OCI-LY1 (cell line): ENCODE measurements around the gene FKBP6.

Experiments
- H2AFZ ChIP-seq: fragments of 200-600 bp; sonication (generic), shearing (Covaris generic); 2 replicates; pipeline ENCODE4 v1.6.0; 2014; ENCODE audit warnings: antibody characterized with exemption, mild to moderate bottlenecking, low read length
- H3F3A ChIP-seq: fragments of 200-600 bp; sonication (generic), shearing (Covaris generic); 2 replicates; pipeline ENCODE4 v1.6.0; 2014; ENCODE audit warnings: mild to moderate bottlenecking, antibody characterized with exemption, low read length, moderate library complexity; ENCODE audit not compliant: insufficient read depth
- H3K27ac ChIP-seq: fragments of 200-600 bp; sonication (generic); 2 replicates; pipeline ENCODE4 v1.5.1; 2014; ENCODE audit warnings: low read length, mixed run types, mild to moderate bottlenecking, low read depth; ENCODE audit not compliant: poor library complexity, severe bottlenecking
- H3K27me3 ChIP-seq: fragments of 200-600 bp; sonication (generic); 2 replicates; pipeline ENCODE4 v1.6.0; 2014; ENCODE audit warnings: antibody characterized with exemption, mild to moderate bottlenecking, low read length, moderate library complexity; ENCODE audit not compliant: insufficient read depth
- H3K36me3 ChIP-seq: fragments of 200-600 bp; sonication (generic); 2 replicates; pipeline ENCODE4 v1.6.1; 2014; ENCODE audit warnings: mild to moderate bottlenecking, antibody characterized with exemption, low read length, moderate library complexity, mixed read lengths; ENCODE audit not compliant: insufficient read depth
- H3K4me1 ChIP-seq: fragments of 200-600 bp; sonication (generic); 2 replicates; pipeline ENCODE4 v1.5.1; 2014; ENCODE audit warnings: mild to moderate bottlenecking, low read length, moderate library complexity; ENCODE audit not compliant: insufficient read depth, severe bottlenecking
- H3K4me2 ChIP-seq: fragments of 200-600 bp; sonication (generic), shearing (Covaris generic); 2 replicates; pipeline ENCODE4 v1.6.1; 2014; ENCODE audit warnings: low read length
- H3K4me3 ChIP-seq: fragments of 200-600 bp; sonication (generic); 2 replicates; pipeline ENCODE4 v1.5.1; 2014; ENCODE audit warnings: low read length, low read depth, mild to moderate bottlenecking, mixed read lengths; ENCODE audit not compliant: poor library complexity, severe bottlenecking
- H3K79me2 ChIP-seq: fragments of 200-600 bp; shearing (Covaris generic); 2 replicates; pipeline ENCODE4 v1.6.1; 2016; ENCODE audit warnings: mixed run types, low read length, mixed read lengths; ENCODE audit not compliant: insufficient read depth
- H3K9ac ChIP-seq: fragments of 200-600 bp; sonication (generic), shearing (Covaris generic); 2 replicates; pipeline ENCODE4 v1.6.1; 2014; ENCODE audit warnings: mild to moderate bottlenecking, low read length, mixed read lengths
- H3K9me2 ChIP-seq: fragments of 200-600 bp; sonication (generic), shearing (Covaris generic); 2 replicates; pipeline ENCODE4 v1.6.1; 2014; ENCODE audit warnings: low read depth, mild to moderate bottlenecking, low read length, mixed read lengths
- H3K9me3 ChIP-seq: fragments of 200-600 bp; shearing (Covaris generic); 2 replicates; pipeline ENCODE4 v1.6.1; 2014; ENCODE audit warnings: low read length, mixed read lengths
- H4K20me1 ChIP-seq: fragments of 200-600 bp; sonication (generic), shearing (Covaris generic); 2 replicates; pipeline ENCODE4 v1.6.0; 2016; ENCODE audit warnings: mild to moderate bottlenecking, low read length; ENCODE audit not compliant: insufficient read depth
- CTCF ChIP-seq: fragments of 200-600 bp; sonication (generic), shearing (Covaris generic); IDR thresholded peaks from 2 replicates; pipeline ENCODE4 v1.5.1; 2017; ENCODE audit warnings: mild to moderate bottlenecking, antibody characterized with exemption, low read length, moderate library complexity, mixed read lengths
- EZH2 ChIP-seq: fragments of 200-600 bp; sonication (generic), shearing (Covaris generic); IDR thresholded peaks from 2 replicates; pipeline ENCODE4 v1.8.0; 2017; ENCODE audit warnings: borderline replicate concordance, mixed run types, mild to moderate bottlenecking, antibody characterized with exemption, low read length, moderate library complexity, mixed read lengths

Gene FKBP6

DNA sequence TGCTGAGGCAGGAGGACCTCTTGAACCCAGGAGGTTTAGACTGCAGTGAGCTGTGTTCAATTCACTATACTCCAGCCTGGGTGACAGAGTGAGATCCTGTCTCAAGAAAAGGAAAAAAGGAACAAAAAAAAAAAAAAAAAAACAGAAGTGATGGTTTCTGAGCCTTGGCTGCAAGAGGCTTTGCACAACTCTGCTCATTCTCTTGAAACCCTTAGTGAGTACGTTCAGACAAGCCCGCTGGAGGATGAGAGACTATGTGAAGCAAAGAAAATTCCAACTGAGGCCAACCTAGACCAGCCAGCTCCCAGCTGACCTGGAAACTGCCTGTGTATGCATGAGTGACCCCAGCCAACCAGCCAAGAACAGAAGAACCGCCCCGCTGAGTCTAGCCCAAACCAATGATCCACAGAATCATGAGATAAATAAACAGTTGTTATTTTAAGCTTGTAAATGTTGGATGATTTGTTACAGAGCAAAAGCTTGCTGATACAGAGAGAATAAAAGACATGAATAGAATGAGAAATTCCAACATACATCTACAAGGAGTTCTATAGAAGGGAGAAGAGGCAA, 55.1 kb downstream of the FKBP6 start:
- no peak overlapping the region for H2AFZ ChIP-seq
- H3K9me3 ChIP-seq: peaks cover 16% of the 10 kb centered on the region
- no peaks in the 10 kb centered on the region for H3K4me1 ChIP-seq
- H3K79me2 ChIP-seq: no peaks in the 10 kb centered on the region
- no peak overlapping the region for H3K27ac ChIP-seq
- no peak overlapping the region for H3K4me3 ChIP-seq
- TF ChIP-seq CTCF (no peak), EZH2 (no peak)
- H3K4me2 ChIP-seq: no peak overlapping the region
- H3F3A ChIP-seq: no peaks in the 10 kb centered on the region
- H3K9me2 ChIP-seq: no peaks in the 10 kb centered on the region
- no peaks in the 10 kb centered on the region for H4K20me1 ChIP-seq
- no peak overlapping the region for H3K9ac ChIP-seq
- H3K36me3 ChIP-seq: no peaks in the 10 kb centered on the region
- peaks cover 7% of the 10 kb centered on the region; the same call in 1 of the 2 replicates for H3K27me3 ChIP-seq

DNA sequence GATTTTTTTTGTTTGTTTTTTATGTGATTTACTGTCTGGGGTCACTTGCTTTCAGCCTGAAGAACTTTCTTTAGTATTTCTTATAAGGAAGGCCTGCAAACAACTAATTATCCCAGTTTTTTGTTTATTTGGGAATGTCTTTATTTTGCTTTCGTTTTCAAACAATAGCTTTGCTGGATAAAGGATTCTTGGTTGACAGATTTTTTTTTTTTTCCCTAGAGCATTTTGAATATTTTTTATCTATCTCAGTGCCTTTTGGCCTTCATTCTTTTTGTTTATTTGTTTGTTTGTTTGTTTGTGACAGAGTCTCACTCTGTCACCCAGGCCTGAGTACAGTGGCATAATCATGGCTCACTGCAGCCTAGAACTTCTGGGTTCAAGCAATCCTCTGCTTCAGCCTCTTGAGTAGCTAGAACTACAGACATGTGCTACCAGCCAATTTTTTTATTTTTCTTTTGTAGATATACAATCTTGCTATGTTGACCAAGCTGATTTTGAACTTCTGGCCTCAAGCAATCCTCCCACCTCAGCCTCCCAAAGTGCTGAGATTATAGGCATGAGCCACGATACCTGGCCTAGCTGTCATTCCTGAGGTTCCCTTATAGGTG, 59.4 kb downstream of the FKBP6 start:
- H3K4me1 ChIP-seq: no peaks in the 10 kb centered on the region
- no peaks in the 10 kb centered on the region for H3F3A ChIP-seq
- TF ChIP-seq CTCF (no peak), EZH2 (no peak)
- no peak overlapping the region for H3K4me3 ChIP-seq
- H3K79me2 ChIP-seq: no peaks in the 10 kb centered on the region
- no peaks in the 10 kb centered on the region for H4K20me1 ChIP-seq
- no peak overlapping the region for H3K9ac ChIP-seq
- H3K36me3 ChIP-seq: no peaks in the 10 kb centered on the region
- peaks cover 19% of the 10 kb centered on the region for H3K9me3 ChIP-seq
- no peak overlapping the region for H2AFZ ChIP-seq
- no peak overlapping the region for H3K27ac ChIP-seq
- H3K4me2 ChIP-seq: no peak overlapping the region
- peaks cover 2% of the 10 kb centered on the region; the same call in 1 of the 2 replicates for H3K27me3 ChIP-seq
- no peaks in the 10 kb centered on the region for H3K9me2 ChIP-seq

- Histone ChIP-seq H3K4me1 (no peaks in the 10 kb centered on the region), H3K4me3 (no peak overlapping the region), H3K27ac (no peak overlapping the region), H4K20me1 (no peaks in the 10 kb centered on the region), H3K27me3 (no peaks in the 10 kb centered on the region; the same call in 1 of the 2 replicates), H3F3A (no peaks in the 10 kb centered on the region), H3K9me3 (peaks cover 18% of the 10 kb centered on the region), H3K79me2 (no peaks in the 10 kb centered on the region), H3K9ac (no peak overlapping the region), H3K4me2 (no peak overlapping the region), H3K9me2 (no peaks in the 10 kb centered on the region), H3K36me3 (no peaks in the 10 kb centered on the region), H2AFZ (no peak overlapping the region)
- TF ChIP-seq EZH2 (no peak), CTCF (no peak)
These were observed 60.0 kb downstream of the FKBP6 start for GRCh38 chr7:73387908-73388414.
